ENCODE measurements around the gene MRGPRX1. TPM values are rescaled to one million over a fixed set of nuclear protein-coding genes. Genes with fewer than 3 reads are reported as not detected.

Gene MRGPRX1
- polyA plus RNA-seq, result not detected in 3 replicates
- not detected for polyA plus RNA-seq (2011; ENCODE audit: low read depth)
- not detected in 2 replicates for polyA plus RNA-seq (2011; cell fraction: cytosol; rRNA removed)
- 0.13 TPM in 1 of 2 replicates, not detected in the other for polyA plus RNA-seq (2011; cell fraction: nucleus; rRNA removed)
- polyA plus RNA-seq (2012; ENCODE audit: low replicate concordance), result 0.52 TPM in 1 of 2 replicates, not detected in the other
- not detected in 3 replicates for polyA minus RNA-seq
- not detected for polyA minus RNA-seq (2011; cell fraction: cytosol; rRNA and poly(A)+ RNA removed)
- not detected in 2 replicates for polyA minus RNA-seq (2011; cell fraction: nucleus; rRNA and poly(A)+ RNA removed)

- H4K20me1 ChIP-seq (ENCODE audit: control insufficient read depth, extremely low read depth, insufficient read depth, low read length), result no peaks in the 10 kb centered on the region
- no peaks in the 10 kb centered on the region for H3K36me3 ChIP-seq (ENCODE audit: control insufficient read depth in 2 of 2, extremely low read depth in 1 of 2, insufficient read depth in 2 of 2, low read length in 2 of 2)
- dilution Hi-C loops (cut with MboI; ENCODE audit: extremely low pct_ligation_motif_present, low sequenced_read_pairs), result no loop called here
- no peak within 1 kb of the TSS for H3K4me2 ChIP-seq (ENCODE audit: control insufficient read depth, extremely low read depth, insufficient read depth, low read depth, low read length)
- DNase-seq (ENCODE audit: low read depth, low spot score), result no peak
- no peak within 1 kb of the TSS for H2AFZ ChIP-seq (ENCODE audit: control insufficient read depth, low read length)
- TF ChIP-seq EZH2 (IDR thresholded peaks at IDR 0.05; ENCODE audit: low read length) (no peak), CTCF (optimal IDR thresholded peaks at IDR 0.05 in 1 of 3, IDR thresholded peaks at IDR 0.05 in 1 of 3, conservative IDR thresholded peaks at IDR 0.05 in 1 of 3; ENCODE audit: extremely low read depth in 1 of 3, insufficient read depth in 2 of 3, low read length in 3 of 3) (no peak)
- H3K4me1 ChIP-seq (ENCODE audit: control insufficient read depth, extremely low read depth, insufficient read depth, low read length), result peaks cover 18% of the 10 kb centered on the region
- H3K9me1 ChIP-seq (ENCODE audit: control insufficient read depth, extremely low read depth, insufficient read depth, low read length), result no peaks in the 10 kb centered on the region
- no peaks in the 10 kb centered on the region for H3K79me2 ChIP-seq (ENCODE audit: control insufficient read depth, insufficient read depth, low read length)
- no peaks in the 10 kb centered on the region for H3K9me3 ChIP-seq (ENCODE audit: control insufficient read depth, low read depth, low read length)
- no peak within 1 kb of the TSS for H3K9ac ChIP-seq (ENCODE audit: control insufficient read depth, extremely low read depth, insufficient read depth, low read length)
- no peak within 1 kb of the TSS for H3K27ac ChIP-seq (ENCODE audit: control insufficient read depth, insufficient read depth, low read length)
- H3K27me3 ChIP-seq (ENCODE audit: control insufficient read depth, extremely low read depth, insufficient read depth, low read length), result no peaks in the 10 kb centered on the region
- FAIRE-seq, result peak; percentile 61
- H3K4me3 ChIP-seq (ENCODE audit: control insufficient read depth in 2 of 3, extremely low read depth in 1 of 3, insufficient read depth in 2 of 3, low read depth in 1 of 3, low read length in 3 of 3), result no peak within 1 kb of the TSS
These were observed at the start of gene MRGPRX1 for GRCh38 chr11:18939314-18939713. Gene MRGPRX1 (minus strand): TSS chr11:18939414. CDS start chr11:18934784, 4,630 bp downstream.

GRCh38 chr11:18987454-18988231, 48.4 kb upstream of the MRGPRX1 start:
- Histone ChIP-seq H3K9ac (ENCODE audit: control insufficient read depth, extremely low read depth, insufficient read depth, low read length) (peak overlapping the region; percentile 69), H3K9me1 (ENCODE audit: control insufficient read depth, extremely low read depth, insufficient read depth, low read length) (no peaks in the 10 kb centered on the region), H3K36me3 (ENCODE audit: control insufficient read depth in 2 of 2, extremely low read depth in 1 of 2, insufficient read depth in 2 of 2, low read length in 2 of 2) (no peaks in the 10 kb centered on the region), H3K4me2 (ENCODE audit: control insufficient read depth, extremely low read depth, insufficient read depth, low read depth, low read length) (peak overlapping the region; percentile 74), H3K4me3 (ENCODE audit: control insufficient read depth in 2 of 3, extremely low read depth in 1 of 3, insufficient read depth in 2 of 3, low read depth in 1 of 3, low read length in 3 of 3) (peak overlapping the region in 1 of 3 experiments; percentile 18), H3K79me2 (ENCODE audit: control insufficient read depth, insufficient read depth, low read length) (no peaks in the 10 kb centered on the region), H3K4me1 (ENCODE audit: control insufficient read depth, extremely low read depth, insufficient read depth, low read length) (peaks cover 15% of the 10 kb centered on the region), H2AFZ (ENCODE audit: control insufficient read depth, low read length) (peak overlapping the region; percentile 4), H4K20me1 (ENCODE audit: control insufficient read depth, extremely low read depth, insufficient read depth, low read length) (no peaks in the 10 kb centered on the region), H3K27ac (ENCODE audit: control insufficient read depth, insufficient read depth, low read length) (peak overlapping the region; percentile 88), H3K27me3 (ENCODE audit: control insufficient read depth, extremely low read depth, insufficient read depth, low read length) (no peaks in the 10 kb centered on the region), H3K9me3 (ENCODE audit: control insufficient read depth, low read depth, low read length) (no peaks in the 10 kb centered on the region)
- FAIRE-seq (peak; percentile 93), DNase-seq (ENCODE audit: low read depth, low spot score) (peak; percentile 75)
- TF ChIP-seq EZH2 (IDR thresholded peaks at IDR 0.05; ENCODE audit: low read length), result no peak
- TF ChIP-seq CTCF (optimal IDR thresholded peaks at IDR 0.05 in 1 of 3, IDR thresholded peaks at IDR 0.05 in 1 of 3, conservative IDR thresholded peaks at IDR 0.05 in 1 of 3; ENCODE audit: extremely low read depth in 1 of 3, insufficient read depth in 2 of 3, low read length in 3 of 3), result no peak
- dilution Hi-C loops (cut with MboI; ENCODE audit: extremely low pct_ligation_motif_present, low sequenced_read_pairs), result no loop called here

Measured in keratinocyte (primary cell).